Esophagus muscularis mucosa (tissue), 4 donors: ENCODE data around the gene GNG12.

Experiments used
- CTCF ChIP-seq, 3 experiments: fragments of 200-600 bp in 2 of 3; fragments of 450-650 bp in 1 of 3; sonication (generic) in 2 of 3; IDR thresholded peaks; one replicate each; pipeline ENCODE4 v1.5.1; 2017 to 2019; ENCODE audit warnings: antibody characterized with exemption in 3 of 3, mild to moderate bottlenecking in 2 of 3, moderate library complexity in 1 of 3
- EP300 ChIP-seq: sonication (generic); formaldehyde crosslinking; IDR thresholded peaks from one replicate; pipeline ENCODE4 v1.6.1; 2017; ENCODE audit warnings: antibody characterized with exemption
- POLR2AphosphoS5 ChIP-seq, 2 donors: sonication (generic); formaldehyde crosslinking; IDR thresholded peaks; one replicate each; pipeline ENCODE4 v1.6.1; 2017; ENCODE audit warnings: antibody characterized with exemption in 2 of 2

- TF ChIP-seq CTCF (IDR thresholded peaks at IDR 0.05) (no peak), POLR2AphosphoS5 (IDR thresholded peaks at IDR 0.05) (no peak), EP300 (no peak)
Measured at GRCh38 chr1:67755619-67756018, 77.6 kb downstream of the GNG12 start.
